Measurements from ENCODE around the gene ZNF101.

ZNF101 gene

DNA sequence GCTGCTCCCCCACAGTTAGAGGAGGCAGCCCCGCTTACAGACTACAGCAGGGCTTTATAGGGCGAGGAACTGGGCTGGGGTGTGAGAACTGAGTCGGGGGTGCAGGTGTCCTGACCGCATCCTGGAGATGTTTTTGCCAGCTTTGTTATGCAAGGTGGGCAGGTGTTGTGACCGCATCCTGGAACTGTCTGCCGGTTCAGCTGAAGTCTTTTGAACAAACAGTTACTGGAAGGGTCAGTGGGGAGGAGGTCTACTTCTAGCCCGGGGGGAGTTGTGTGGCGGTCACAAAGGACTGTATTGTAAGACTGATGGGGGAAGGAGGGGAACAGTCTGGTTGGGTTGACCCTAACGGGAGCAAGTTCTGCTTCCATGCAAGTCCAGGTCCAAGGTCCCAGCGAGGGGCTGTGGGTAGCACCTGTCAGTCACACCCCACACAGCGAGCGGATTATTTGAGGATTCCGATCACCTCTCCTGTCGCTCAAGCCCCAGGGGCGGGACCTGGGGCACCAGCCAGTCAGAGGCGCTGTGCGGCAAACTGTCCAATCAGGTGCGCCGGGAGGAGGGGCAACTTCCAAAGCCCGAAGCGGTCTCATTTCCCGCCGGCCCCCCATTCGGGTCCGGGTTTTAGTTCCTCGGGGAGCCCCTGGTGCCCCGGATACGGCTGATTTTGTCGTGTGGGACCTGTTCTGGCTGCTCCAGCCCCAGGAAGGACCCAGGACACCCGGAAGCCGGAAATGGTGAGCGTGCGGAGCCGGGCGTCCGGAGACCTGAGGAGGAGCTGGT is at the start of gene ZNF101:
TSS of gene ZNF101 (plus strand) at position 610 of the 783 bp plus-strand sequence. CDS start at position 735, 125 bp downstream.
- peak; percentile 91 for DNase-seq

GRCh38 chr19:19619181-19619848 is 49.3 kb upstream of the ZNF101 start:
- no peak for DNase-seq

DNA sequence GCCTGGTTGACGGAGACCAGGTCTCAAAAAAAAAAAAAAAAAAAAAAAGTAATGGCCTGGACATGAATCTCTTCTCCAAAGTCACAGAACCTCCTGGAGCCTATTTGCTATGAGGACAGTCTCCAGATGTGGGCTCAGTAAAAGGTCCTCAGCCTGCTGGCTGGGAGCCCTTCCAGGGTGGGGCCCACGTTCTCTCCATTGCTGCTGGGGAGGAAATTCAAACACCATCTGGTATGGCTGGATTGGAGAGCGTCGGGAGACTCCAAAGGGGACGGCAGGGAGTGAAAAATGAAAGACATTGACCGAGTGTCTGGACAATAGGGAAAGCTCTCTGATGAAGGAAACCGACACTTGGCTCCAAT is 48.8 kb upstream of the ZNF101 start:
- no peak for DNase-seq

DNA sequence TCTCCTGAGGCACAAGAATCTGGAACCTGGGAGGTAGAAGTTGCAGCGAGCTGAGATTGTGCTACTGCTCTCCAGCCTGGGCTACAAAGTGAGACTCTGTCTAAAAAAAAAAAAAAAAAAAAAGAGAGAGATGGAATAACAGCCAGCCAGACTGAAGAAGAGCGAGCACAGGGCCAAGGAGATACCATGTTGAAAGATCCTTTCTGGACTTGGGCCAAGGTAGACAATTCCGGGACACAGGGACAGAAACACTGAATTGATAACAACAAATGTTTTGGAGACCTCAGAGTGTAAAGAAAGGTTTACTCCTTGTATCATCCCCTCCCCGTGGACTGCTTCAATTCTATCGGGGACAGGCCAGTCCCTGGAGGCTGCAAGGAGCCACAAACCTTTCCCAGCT is 45.3 kb upstream of the ZNF101 start:
- no peak for DNase-seq

GRCh38 chr19:19624032-19624570 is 44.5 kb upstream of the ZNF101 start:
- DNase-seq, result no peak

DNA sequence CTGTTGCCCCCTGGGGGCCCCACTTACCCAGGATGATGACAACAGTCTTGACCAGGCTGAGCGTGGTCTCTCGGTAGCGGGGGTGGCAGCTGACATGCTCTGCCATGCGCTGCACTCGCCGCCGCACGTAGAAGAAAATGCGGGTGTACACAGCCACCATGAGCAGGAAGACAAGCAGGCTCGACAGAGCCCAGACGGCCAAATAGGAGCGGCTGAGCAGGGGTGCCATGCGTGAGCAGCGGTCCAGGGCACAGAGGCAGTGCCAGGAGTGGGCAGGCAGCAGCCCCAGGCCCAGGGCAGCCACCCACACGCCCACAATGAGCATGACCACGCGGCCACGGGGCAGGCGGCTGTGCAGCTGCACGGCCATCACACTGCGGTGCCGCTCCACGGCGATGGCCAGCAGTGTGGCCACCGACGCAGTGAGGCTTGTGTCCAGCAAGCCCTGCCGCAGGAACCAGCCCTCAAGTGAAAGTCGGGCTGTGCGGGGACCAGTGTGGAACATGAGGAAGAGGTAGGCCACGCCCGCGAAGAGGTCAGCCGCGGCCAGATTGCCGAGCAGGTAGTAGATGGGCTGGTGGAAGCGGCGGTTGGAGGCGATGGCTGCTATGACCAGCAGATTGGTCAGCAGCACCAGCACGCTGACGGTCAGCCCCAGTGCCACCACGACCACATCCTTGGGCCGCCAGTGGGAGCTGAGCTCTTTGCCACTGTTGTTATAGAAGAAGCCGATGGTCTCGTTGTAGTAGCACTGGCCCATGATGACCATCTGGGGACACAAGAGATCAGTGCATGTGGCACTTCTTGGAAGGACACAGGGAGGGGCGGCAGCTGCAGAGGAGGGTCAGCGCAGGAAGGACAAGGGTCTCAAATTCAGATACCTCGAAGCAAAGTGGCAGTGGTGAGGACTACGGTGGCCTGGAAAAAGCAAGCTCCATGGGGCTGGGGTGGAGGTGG is 41.8 kb upstream of the ZNF101 start:
- no peak for DNase-seq

DNA sequence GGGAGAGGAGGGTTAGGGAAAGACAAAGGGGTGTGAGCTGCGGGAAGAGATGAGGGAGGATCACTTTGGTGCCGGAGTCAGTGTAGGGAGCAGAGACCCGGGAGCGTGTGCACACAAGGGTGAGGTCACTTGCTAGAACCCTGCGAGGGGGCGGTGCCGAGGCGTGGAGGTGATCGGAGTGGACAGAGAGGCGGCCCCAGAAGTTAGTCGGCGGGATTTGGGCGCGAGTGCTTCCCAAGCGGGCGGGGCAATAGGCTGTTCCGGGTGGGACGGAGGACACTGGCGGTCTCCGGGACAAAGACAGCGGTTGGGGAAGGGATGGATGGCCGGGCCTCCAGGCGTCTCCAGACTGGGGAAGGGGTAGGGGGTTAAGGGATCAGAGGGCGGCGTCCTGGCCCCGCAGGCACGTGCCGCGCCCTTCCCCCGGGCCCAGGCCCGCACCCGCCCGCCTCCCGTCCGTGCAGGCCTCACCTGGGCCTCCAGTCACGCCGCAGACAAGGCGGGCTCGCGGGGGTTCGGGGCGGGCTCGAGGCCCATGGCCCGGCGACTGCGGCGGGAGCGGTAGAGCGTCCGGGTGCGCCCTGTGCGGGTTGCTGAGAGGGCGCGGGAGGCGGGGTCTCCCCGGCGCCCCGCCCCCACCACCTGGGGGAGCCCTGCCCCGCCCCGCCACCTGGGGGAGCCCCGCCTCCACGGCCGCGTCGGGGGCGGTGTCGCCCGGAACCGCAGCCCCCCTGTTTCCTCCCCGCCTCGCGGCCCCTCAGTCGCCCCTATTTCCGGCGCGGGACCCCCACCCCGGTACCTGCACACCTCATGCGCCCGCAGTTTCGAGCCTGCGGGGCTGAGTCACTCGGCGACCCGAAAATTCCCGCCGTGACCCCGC is 40.8 kb upstream of the ZNF101 start, which contains the start of gene LPAR2:
TSS of gene LPAR2 (minus strand) at position 600 of the 880 bp plus-strand sequence. CDS start 945 bp downstream, outside the sequence.
- DNase-seq, result no peak

DNA sequence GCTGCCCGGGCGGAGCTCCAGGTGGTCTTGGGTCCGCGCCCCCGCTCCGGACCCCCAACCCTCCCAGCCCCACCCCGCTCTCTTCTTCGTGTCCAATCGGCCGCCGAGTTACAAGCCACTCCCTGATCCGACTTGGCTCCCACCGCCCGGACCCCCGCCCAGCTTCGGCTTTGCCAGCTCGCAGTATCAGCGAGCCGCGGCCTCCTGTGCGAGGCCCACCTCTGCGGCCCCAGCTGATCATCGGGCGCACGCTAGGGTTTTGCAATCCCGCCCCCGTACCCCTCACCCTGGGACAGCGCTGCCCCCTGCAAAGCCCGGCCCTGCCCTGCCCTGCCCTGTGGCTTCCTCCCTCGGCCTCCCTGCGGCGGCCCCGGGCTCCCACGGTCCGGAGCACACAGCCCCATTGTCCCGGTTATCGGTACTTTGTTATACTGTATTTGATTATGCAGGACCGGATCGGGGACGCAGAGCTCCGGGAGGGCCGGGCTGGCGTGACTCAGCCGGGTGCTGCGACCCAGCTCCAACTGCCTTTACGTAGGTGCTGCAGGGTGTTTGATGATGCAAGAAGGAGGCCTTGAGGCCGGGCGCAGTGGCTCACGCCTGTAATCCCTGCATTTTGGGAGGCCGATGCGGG is 40.0 kb upstream of the ZNF101 start:
- DNase-seq, result peak; percentile 64

- DNase-seq, result no peak
These were observed 38.6 kb upstream of the ZNF101 start for GRCh38 chr19:19630062-19630414.

- no peak for DNase-seq
These were observed 38.2 kb upstream of the ZNF101 start for GRCh38 chr19:19630426-19630825.

- DNase-seq, result no peak
These were observed 37.3 kb upstream of the ZNF101 start for GRCh38 chr19:19631346-19631745.

GRCh38 chr19:19632661-19633060 is 36.0 kb upstream of the ZNF101 start:
- DNase-seq, result no peak

GRCh38 chr19:19633711-19634515 is 34.7 kb upstream of the ZNF101 start:
- no peak for DNase-seq

- DNase-seq, result no peak
These were observed 33.9 kb upstream of the ZNF101 start for GRCh38 chr19:19634516-19635312.

- no peak for DNase-seq
These were observed 33.3 kb upstream of the ZNF101 start for GRCh38 chr19:19635313-19635702.

DNA sequence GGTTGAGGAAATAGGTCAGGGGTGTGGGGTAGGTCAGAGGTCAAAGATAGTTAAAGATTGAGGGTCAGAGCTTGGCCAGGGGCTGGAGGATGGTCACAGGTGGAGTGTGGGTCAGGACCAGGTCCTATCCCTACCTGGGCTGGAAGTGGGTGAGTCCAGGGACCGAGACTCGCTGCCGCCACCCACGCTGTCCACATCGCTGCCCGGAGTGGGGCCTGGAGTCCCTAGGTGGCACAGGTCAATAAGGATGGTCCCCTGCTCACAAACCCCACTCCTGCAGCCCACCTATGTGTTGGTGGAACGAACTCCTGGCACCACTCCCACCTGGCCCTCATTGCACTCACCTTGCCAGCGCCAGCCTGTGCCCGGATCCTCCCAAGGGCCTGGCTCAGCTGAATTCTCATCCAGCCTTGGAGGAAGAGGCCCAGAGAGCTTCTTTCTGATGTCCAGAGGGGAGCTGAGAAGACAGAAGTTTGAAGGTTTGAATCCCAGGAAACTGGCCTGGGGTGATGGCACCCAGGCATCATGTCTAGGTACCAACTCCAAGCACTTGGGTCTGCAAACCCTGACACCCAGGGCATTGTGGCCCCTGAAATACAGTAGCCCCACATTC is 32.0 kb upstream of the ZNF101 start:
- DNase-seq, result no peak

GRCh38 chr19:19637186-19637522 is 31.5 kb upstream of the ZNF101 start:
- no peak for DNase-seq

GRCh38 chr19:19637523-19638251 is 31.0 kb upstream of the ZNF101 start:
- no peak for DNase-seq
